AG04450 (cell line): ENCODE measurements around the gene EPN2. TPM values are rescaled to one million over a fixed set of nuclear protein-coding genes. Genes with fewer than 3 reads are reported as not detected.

Experiments
- CTCF ChIA-PET: fragments of 300-600, 350-600 bp; formaldehyde crosslinking; extraction: SDS; loops from one replicate; lab custom pipeline; 2022; ENCODE audit warnings: antibody characterized with exemption, inconsistent platforms; lab: Charles Lee
- POLR2A ChIA-PET: fragments of 350-600 bp; formaldehyde crosslinking; extraction: SDS; loops from one replicate; lab custom pipeline; 2021; ENCODE audit warnings: antibody characterized with exemption, inconsistent platforms; lab: Yijun Ruan, JAX
- DNase-seq: peaks from one replicate; pipeline ENCODE4 v3.0.0-alpha.2; 2011; ENCODE audit warnings: low read depth, low spot score
- H3K27ac ChIP-seq: one replicate; pipeline ENCODE4 v1.5.1; 2012; ENCODE audit warnings: low read depth, low read length, control low read depth
- H3K27me3 ChIP-seq: one replicate; pipeline ENCODE4 v1.6.0; 2012; ENCODE audit warnings: low read length; ENCODE audit not compliant: control insufficient read depth, insufficient read depth
- H3K4me3 ChIP-seq: 2 replicates; pipeline ENCODE4 v1.5.1; 2011; ENCODE audit warnings: mild to moderate bottlenecking, low read depth, low read length, control low read depth
- H3K9me3 ChIP-seq: 2 replicates; pipeline ENCODE4 v1.5.1; 2012; ENCODE audit warnings: low read length; ENCODE audit not compliant: control insufficient read depth, insufficient read depth
- polyA plus RNA-seq: library from polyadenylated mRNA; depleted of rRNA; stranded (reverse); fragments of >200 nt; gene quantifications from 2 replicates; pipeline ENCODE4 v1.2.3, GENCODE V29; 2011
- TF ChIP-seq, protein P1 (sequence below): IDR thresholded peaks from 2 replicates; pipeline ENCODE4 v1.5.1; 2011; ENCODE audit warnings: low read depth, low read length, control low read depth, inconsistent platforms

The EPN2 gene
- polyA plus RNA-seq, 1 experiment = 27.9 TPM

DNA sequence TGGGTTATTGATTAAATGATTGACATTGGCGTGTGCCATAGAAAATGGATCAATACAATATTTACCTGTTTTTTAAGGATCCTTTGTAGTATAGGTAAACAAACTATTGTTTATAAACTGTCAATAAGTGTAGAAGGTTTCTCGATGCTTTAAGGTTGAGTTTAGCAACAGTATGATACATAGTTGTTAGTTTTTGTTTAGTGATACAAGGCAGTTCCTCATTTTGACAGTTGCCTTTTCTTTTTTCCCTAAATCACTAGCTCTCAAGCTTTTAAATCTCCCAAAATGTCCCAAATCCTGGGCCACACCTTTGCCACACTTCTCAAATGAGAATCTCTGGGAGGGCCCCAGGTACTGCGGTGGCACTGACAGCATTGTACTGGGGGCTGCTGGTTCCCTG lies 57.3 kb downstream of the EPN2 start:
- ChIA-PET POLR2A (interaction anchor here (0.6 to 1.5 kb wide), 2 partner anchors 15 to 17 kb away, joined by 5 read pairs; no protein-coding TSS in a partner anchor), CTCF (no interaction called here)
- Histone ChIP-seq H3K27ac (no peak overlapping the region), H3K27me3 (no peaks in the 10 kb centered on the region), H3K4me3 (no peak overlapping the region), H3K9me3 (no peaks in the 10 kb centered on the region)
- TF ChIP-seq, protein P1, sequence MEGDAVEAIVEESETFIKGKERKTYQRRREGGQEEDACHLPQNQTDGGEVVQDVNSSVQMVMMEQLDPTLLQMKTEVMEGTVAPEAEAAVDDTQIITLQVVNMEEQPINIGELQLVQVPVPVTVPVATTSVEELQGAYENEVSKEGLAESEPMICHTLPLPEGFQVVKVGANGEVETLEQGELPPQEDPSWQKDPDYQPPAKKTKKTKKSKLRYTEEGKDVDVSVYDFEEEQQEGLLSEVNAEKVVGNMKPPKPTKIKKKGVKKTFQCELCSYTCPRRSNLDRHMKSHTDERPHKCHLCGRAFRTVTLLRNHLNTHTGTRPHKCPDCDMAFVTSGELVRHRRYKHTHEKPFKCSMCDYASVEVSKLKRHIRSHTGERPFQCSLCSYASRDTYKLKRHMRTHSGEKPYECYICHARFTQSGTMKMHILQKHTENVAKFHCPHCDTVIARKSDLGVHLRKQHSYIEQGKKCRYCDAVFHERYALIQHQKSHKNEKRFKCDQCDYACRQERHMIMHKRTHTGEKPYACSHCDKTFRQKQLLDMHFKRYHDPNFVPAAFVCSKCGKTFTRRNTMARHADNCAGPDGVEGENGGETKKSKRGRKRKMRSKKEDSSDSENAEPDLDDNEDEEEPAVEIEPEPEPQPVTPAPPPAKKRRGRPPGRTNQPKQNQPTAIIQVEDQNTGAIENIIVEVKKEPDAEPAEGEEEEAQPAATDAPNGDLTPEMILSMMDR = no peak
- no peak for DNase-seq

DNA sequence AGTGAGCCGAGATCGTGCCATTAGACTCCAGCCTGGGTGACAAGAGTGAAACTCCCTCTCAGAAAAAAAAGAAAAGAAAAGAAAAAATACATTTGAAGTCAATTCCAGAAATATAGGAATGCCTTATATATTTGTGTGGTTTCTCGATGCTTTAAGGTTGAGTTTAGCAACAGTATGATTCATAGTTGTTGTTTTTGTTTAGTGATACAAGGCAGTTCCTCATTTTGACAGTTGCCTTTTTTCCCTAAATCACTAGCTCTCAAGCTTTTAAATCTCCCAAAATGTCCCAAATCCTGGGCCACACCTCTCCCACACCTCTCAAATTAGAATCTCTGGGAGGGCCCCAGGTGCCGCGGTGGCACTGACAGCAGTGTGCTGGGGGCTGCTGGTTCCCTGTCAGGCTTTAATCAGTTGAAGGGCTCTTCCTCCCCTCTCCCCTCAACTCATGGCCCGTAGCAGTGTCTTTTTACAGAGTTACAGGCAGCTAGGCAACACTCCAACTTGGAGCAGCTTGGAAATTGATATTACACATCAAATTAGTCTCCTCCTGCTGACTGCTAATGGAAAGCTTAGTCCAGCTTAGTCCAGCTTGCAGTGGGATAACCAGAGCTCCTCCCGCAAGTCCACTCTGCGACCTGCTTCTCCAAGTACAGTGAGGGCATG lies 58.4 kb downstream of the EPN2 start:
- no peak overlapping the region for H3K4me3 ChIP-seq
- H3K27ac ChIP-seq = no peak overlapping the region
- DNase-seq = no peak
- H3K27me3 ChIP-seq = no peaks in the 10 kb centered on the region
- no peaks in the 10 kb centered on the region for H3K9me3 ChIP-seq
- TF ChIP-seq, protein P1 = no peak
- CTCF ChIA-PET = no interaction called here
- POLR2A ChIA-PET = no interaction called here

DNA sequence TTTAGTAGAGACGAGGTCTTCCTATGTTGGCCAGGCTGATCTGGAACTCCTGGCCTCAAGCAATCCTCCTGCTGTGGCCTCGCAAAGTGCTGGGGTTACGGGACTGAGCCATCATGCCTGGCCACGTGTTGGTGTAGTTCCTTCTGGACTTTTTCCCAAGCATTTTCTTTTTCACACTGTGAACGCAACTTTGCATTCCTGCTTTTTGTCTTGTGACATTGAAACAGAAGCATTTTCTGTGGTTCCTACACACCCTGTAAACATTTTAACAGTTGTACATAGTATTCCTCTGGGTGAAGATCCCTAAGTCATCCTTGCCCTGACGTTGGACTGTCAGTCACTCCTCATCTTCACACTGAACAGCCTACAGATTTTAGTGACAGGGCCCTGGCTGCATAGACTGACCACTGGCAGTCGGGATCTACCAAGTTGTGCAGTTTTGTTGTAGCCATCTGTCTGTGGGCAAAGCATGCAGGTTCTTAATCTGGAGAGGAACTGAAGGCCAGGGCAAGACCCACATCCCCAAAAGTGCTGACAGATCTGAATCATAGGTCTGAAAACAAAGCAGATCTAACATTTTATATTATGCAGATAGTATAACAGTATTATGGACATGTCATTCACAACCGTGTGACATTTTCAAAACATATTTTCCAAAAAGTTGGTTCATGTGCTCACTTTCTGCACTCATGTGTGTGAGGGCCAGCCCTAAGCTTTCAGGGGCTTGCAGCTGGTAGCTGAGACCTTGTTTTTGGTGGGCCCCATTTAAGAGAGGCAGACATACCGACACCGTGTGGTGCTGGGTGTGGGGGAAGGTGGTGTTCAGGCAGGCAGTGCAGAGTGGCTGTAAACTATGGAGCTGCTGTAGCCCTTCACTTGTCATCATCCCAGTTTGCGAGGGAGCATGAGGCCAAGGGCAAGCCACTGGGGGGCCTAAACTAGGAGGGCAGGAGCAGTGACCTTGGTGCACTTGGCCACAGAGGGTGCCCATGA lies 59.9 kb downstream of the EPN2 start:
- H3K9me3 ChIP-seq = no peaks in the 10 kb centered on the region
- no peaks in the 10 kb centered on the region for H3K27me3 ChIP-seq
- POLR2A ChIA-PET = no interaction called here
- no peak overlapping the region for H3K4me3 ChIP-seq
- DNase-seq = no peak
- TF ChIP-seq, protein P1 = no peak
- H3K27ac ChIP-seq = no peak overlapping the region
- CTCF ChIA-PET = no interaction called here

DNA sequence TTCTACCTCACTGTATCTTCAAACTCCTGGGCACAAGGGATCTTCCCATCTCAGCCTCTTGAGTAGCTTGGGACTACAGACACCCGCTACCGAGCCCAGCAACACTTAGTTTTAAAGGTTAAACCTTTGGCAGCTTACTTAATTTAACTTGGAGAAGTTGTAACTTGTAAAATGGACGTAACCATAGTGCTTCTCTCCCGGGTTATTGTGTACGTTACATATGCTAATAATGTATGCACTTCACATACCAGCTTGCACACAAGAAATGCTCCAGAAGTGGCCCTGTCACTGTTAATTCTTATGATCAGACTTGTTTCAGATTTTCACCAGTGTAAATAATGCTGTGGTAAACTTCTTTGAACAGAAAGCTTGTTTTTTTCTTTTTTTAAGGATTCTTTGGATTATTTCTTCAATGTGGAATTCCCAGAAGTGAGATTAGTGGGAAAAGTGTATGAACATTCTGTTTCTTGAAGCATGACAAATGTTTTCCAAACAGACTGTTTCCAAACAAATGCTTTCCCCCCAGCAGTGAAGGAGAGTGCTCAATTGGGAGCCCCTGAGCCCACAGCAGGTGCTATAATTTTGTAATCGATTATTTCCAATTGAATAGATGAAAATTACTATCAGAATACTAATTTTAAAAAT lies 61.5 kb downstream of the EPN2 start:
- Histone ChIP-seq H3K27ac (no peak overlapping the region), H3K4me3 (no peak overlapping the region), H3K27me3 (no peaks in the 10 kb centered on the region), H3K9me3 (no peaks in the 10 kb centered on the region)
- DNase-seq = no peak
- ChIA-PET CTCF (interaction anchor here (1.2 to 1.4 kb wide), 2 partner anchors 26 to 463 kb away, joined by 3 read pairs; no protein-coding TSS in a partner anchor), POLR2A (no interaction called here)
- TF ChIP-seq, protein P1 = no peak
